Skeletal muscle cell (primary cell): ENCODE data around the gene GHRHR.

ENCODE experiments used
- DNase-seq: peaks from one replicate; pipeline ENCODE4 v3.0.0-alpha.2; 2010; ENCODE audit warnings: low read depth
- H3K4me3 ChIP-seq: 2 replicates; pipeline ENCODE4 v1.5.1; 2011; ENCODE audit warnings: low read depth, mild to moderate bottlenecking, control low read depth, low read length, moderate library complexity

GHRHR gene

GRCh38 chr7:30979027-30979426, 15.3 kb downstream of the GHRHR start:
- H3K4me3 ChIP-seq, result no peak overlapping the region
- DNase-seq, result no peak

- no peak for DNase-seq
Measured at GRCh38 chr7:30980194-30980593, 16.4 kb downstream of the GHRHR start.

GRCh38 chr7:30980751-30981150, 17.0 kb downstream of the GHRHR start:
- no peak for DNase-seq
- H3K4me3 ChIP-seq, result no peak overlapping the region

More at GRCh38 chr7:30980194-30980593, 16.4 kb downstream of the GHRHR start:
- no peak overlapping the region for H3K4me3 ChIP-seq

GRCh38 chr7:30983042-30983913, 19.5 kb downstream of the GHRHR start:
- peak; percentile 19 for DNase-seq
- H3K4me3 ChIP-seq, result peak overlapping the region; percentile 6

- DNase-seq, result no peak
- H3K4me3 ChIP-seq, result peak overlapping the region; percentile 6
Measured at GRCh38 chr7:30983914-30984247, 20.1 kb downstream of the GHRHR start.

GRCh38 chr7:30984359-30985107, 20.8 kb downstream of the GHRHR start:
- no peak for DNase-seq

GRCh38 chr7:30985756-30986155, 22.0 kb downstream of the GHRHR start:
- no peak for DNase-seq
- no peak overlapping the region for H3K4me3 ChIP-seq

More at GRCh38 chr7:30984359-30985107, 20.8 kb downstream of the GHRHR start:
- H3K4me3 ChIP-seq, result peak overlapping the region; percentile 6

GRCh38 chr7:30986331-30986730, 22.6 kb downstream of the GHRHR start:
- no peak overlapping the region for H3K4me3 ChIP-seq
- no peak for DNase-seq

- no peak for DNase-seq
Measured at GRCh38 chr7:30986738-30987137, 23.0 kb downstream of the GHRHR start.

GRCh38 chr7:30987178-30987577, 23.4 kb downstream of the GHRHR start:
- H3K4me3 ChIP-seq, result no peak overlapping the region
- no peak for DNase-seq

More at GRCh38 chr7:30986738-30987137, 23.0 kb downstream of the GHRHR start:
- H3K4me3 ChIP-seq, result no peak overlapping the region

GRCh38 chr7:30987936-30988335, 24.2 kb downstream of the GHRHR start:
- no peak for DNase-seq
- H3K4me3 ChIP-seq, result no peak overlapping the region

GRCh38 chr7:30988351-30989005, 24.7 kb downstream of the GHRHR start:
- H3K4me3 ChIP-seq, result no peak overlapping the region
- no peak for DNase-seq

- no peak overlapping the region for H3K4me3 ChIP-seq
- DNase-seq, result no peak
Measured at GRCh38 chr7:30989008-30989823, 25.5 kb downstream of the GHRHR start.

GRCh38 chr7:30989824-30990672, 26.3 kb downstream of the GHRHR start:
- no peak for DNase-seq
- H3K4me3 ChIP-seq, result no peak overlapping the region

- DNase-seq, result no peak
Measured at GRCh38 chr7:30990673-30991170, 27.0 kb downstream of the GHRHR start.

GRCh38 chr7:30992414-30992813, 28.7 kb downstream of the GHRHR start:
- no peak for DNase-seq
- no peak overlapping the region for H3K4me3 ChIP-seq

More at GRCh38 chr7:30990673-30991170, 27.0 kb downstream of the GHRHR start:
- no peak overlapping the region for H3K4me3 ChIP-seq

GRCh38 chr7:30994206-30995100, 30.7 kb downstream of the GHRHR start:
- no peak overlapping the region for H3K4me3 ChIP-seq
- no peak for DNase-seq
